GM18517 (cell line): ENCODE measurements around the gene RASGRF2.

Experiments
- ATAC-seq: cut with Tn5 transposase; IDR thresholded peaks from one replicate; pipeline ENCODE4 v1.9.1; 2021; ENCODE audit warnings: mild to moderate bottlenecking, moderate library complexity; ENCODE audit not compliant: unreplicated experiment

The RASGRF2 gene

DNA sequence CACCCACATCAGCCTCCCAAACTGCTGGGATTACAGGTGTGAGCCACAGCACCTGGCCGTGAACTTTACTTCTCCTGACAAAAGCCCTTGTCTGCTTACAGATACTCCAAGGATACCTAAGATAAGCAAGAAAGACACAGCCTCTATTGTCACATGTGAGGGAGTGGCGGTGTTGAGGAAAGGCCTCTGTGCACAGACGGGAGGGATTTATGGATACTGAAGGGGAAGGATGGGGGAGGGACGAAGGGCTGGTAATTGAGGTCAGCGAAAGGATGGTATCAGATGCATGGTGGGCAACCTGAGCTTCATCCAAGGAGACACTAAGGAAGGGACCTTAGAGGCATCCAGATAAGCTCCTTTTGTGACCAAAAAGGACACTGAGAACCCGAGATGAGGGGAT is 206.3 kb downstream of the RASGRF2 start:
- ATAC-seq, result no peak

DNA sequence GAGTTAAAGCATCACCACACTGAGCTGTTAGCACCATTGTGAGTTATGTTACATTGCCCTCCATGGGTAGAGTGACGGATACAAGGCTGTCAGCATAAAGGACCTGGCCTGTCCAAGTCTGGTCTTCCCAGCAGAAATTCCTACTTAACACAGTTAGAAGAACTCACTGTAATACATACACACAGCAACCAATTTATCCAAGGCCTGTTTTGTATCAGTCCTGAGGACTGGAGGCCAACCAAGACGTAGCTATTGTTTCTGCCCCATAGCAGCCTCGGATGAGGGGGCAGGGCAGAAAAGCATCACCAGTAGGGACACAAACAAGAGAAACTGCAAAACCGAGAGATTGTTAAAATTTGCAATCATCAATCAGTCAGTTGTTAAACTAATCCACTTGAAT is 206.9 kb downstream of the RASGRF2 start:
- no peak for ATAC-seq

DNA sequence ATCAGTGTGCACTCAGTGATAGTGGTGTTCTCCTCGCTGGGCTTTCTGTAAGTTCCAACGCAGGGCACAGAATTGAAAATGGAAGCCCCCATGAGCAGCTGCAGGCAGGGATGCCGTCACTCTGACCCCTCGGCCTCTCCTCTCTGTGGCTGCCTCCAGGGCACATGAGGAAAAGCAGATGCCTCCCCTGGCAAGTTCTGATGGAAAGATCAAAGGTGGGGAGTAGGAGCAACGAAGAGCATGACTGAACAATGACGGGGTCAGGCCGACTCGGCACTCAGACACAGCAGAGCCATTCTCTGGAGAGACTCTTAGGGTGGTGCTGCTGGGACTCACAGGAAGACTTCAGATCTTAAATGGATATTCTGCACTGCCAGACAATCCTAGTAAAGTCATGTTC is 207.4 kb downstream of the RASGRF2 start:
- no peak for ATAC-seq

GRCh38 chr5:81169924-81170323 is 209.8 kb downstream of the RASGRF2 start:
- ATAC-seq, result no peak

GRCh38 chr5:81171769-81172168 is 211.6 kb downstream of the RASGRF2 start:
- ATAC-seq, result no peak

- ATAC-seq, result no peak
These were observed 212.5 kb downstream of the RASGRF2 start for GRCh38 chr5:81172710-81173109.

DNA sequence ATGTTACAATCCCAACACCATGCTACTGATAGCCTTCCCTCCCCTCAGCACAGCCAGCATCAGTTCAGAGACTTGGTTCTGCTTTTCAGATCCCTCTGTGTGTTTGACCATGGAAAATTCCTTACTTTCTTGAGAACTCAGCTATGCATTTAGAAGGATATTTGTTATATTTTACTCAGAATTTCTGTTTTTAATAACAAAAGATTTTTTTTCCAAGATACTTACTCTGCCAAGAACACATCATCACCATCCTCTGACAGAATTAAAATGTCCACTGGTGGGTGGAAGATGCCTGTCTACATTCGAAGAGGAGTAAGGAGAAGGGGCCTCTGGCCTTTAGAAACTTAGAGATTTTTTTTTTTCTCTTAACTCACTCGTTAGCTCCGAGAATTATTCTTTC is 216.9 kb downstream of the RASGRF2 start:
- no peak for ATAC-seq

DNA sequence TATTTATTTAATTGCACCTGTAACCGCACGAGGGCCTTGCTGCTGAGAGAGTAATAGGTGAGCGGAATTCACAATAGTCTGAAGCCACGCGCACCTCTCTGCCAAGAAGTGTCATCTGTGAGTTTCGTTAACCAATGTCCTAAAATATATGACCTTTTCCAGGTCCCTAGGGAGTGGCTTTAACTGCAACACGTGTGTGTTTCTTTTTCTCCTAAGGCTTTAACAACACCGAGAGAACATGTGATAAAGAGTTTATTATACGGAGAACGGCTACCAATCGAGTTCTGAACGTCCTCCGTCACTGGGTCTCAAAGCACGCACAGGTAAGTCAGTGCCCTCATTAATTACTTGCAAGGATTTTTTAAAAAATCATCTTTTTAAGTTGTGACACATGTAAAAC is 219.8 kb downstream of the RASGRF2 start:
- no peak for ATAC-seq

DNA sequence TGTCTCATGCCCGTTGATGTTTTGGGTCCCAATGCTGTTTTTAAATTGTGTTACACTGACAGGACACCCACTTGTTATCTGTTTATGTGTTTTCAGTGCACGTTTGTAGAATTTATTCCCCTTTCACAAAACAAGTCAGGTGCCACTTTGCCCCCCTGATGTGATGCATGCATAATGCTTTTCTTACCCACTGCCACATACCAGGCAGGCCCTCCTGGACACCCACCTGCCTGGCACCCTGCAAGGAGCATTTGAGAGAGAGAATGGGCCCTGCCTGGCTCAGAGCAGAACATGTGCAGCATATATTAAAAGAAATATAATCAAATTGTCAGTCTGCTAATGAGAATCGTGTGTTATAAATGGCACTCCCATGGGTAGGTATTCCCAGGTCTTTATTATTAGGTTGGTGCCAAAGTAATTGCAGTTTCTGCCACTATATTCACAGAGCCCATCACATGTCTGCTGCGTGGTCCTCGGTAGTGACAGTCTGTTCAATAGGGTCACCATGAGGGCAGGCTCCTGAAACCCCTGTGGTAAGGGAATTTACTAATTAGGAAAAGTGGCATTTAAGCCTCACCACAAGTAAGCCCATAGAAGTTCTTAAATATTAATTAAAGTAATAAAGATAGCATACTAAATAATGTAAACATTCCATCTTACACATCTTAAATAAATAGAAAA is 220.8 kb downstream of the RASGRF2 start:
- ATAC-seq, result no peak

DNA sequence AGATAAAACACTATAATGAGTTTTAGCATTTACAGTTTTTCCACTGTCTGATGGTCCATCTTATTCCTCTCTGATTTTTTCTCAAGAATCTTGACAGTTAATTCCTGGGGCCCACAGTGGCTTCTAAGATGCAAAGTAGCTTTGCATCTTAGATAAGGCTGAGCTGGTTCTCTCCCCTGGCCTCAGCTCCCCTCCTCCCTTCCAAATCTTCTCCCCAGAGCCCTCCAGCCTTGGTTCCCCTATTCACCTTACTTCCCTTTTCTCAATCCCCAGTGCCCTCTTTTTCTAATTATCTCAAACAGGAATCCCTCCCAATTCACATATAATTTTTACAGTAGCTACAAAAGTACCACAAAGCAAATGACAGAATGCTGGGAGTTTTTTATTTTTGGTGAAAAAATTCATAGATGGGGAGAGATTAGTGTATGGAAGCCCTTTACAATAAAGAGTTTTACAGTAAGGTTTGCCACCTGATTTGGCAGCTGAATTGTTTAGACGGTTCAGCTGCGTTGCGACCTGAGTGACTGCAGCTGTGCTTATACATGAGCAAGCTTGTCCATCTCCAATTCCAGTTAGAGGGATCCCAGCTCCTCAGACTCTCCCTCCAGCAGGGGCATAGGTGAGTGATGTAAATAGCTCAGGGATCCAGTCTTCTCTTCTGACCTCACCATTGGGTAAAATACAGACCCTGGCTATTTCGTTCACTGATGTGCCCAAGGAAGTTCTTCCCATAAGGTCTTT is 221.6 kb downstream of the RASGRF2 start:
- ATAC-seq, result no peak

- ATAC-seq, result no peak
These were observed 222.5 kb downstream of the RASGRF2 start for GRCh38 chr5:81182396-81183390.

DNA sequence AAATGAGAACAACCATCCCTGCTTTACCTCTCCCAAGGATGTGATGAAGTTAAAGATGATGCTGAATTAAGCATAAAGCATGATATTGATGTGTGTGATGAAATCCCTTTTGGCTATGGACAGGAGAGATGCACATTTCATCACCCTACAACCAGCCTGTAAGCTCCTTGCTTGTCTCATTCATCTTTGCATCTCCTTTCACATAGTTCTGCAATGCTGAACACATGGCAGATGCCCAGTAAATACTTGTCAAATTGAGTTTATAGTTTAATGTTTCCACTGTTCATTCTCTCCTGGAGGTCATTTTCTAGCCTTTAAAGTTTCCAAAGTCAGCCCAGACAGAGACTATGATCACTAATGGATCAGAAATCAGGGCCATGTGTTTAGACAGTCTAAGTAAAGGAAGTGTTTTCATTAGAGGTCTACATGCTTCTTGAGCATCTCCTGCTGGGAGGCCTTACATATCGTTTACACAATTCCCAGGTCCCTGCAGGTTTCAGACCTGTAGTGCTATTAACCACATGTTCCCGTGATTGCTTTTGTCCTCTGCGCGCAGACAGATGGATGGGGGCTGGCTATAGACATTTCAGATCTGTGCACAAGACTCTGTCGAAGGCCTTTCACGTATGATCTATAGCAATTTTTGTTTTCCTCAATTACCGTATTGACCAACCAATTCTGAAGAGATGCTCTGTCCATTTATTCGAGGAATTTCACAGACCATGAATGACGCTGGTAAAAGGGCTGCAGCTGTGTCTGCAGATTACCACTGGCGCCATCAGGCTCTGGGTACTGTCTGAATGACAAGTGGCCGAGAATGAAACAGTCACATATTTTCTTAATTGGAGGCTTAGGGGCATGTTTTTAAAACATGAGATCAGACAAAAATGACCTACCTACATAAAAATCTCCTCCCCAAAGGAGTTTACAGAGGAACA is 223.9 kb downstream of the RASGRF2 start:
- no peak for ATAC-seq

DNA sequence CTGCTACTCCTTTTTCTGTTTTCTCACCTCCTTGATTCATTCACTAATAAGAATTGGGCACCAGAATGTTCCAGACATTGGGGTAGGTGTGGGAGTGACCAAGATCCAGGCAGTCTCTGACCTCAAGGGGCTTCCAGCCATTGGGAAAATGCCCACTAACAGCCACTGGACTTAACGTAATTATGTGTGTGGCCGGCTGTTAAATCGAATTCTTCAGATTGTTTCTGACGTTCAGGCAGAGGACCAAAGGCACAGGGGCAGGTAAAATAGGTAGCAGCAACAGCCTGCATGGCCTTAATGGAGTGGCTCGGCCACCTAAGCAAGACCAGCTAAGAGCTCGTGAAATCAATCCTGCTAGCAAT is 224.6 kb downstream of the RASGRF2 start:
- ATAC-seq, result no peak

DNA sequence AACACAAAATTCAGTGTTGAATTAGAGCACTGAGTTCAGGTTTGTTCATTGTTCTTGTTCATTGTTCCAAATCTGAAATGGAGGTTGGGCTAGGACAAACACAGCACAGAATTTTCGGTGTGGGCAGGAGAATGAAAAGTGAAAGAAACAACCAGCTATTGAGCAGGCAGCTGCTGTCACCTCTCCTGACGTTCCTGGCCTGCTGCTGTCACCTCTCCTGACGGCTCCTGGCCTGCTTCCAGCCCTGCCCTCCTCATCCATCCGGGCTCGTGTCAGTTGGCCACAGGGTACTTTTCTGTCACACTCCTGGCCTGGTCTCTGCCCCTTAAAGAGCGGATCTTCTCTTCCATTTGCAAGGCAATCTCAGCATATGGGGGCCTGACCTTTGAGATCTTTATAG is 227.7 kb downstream of the RASGRF2 start:
- ATAC-seq, result no peak

GRCh38 chr5:81188962-81189361 is 228.8 kb downstream of the RASGRF2 start:
- ATAC-seq, result no peak

DNA sequence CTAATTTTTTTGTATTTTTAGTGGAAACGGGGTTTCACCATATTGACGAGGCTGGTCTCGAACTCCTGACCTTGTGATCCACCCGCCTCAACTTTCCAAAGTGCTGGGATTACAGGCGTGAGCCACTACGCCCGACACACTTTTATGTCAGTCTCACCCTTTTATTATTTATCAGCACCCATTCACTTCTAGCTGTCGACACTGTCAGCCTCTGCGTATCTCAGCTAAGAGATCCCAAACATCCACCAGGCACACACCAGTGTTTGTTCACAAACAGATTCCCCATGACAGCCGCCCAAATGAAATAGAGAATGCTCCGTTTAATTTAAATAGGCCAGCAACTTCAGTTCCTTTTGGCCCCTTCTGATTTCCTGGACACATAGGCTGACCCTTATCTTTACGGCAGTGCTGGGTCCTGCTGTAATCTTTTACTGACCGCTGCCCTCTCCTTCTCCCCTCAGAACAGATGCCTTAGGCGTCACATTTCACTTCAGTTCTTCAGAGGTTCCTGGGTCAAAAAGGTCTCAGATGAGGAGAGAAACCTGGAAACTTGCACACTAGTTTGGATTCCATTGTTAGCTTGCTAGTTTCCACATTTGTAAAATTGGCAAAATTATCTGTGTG is 229.8 kb downstream of the RASGRF2 start:
- no peak for ATAC-seq

GRCh38 chr5:81191726-81192372 is 231.7 kb downstream of the RASGRF2 start:
- no peak for ATAC-seq

- no peak for ATAC-seq
These were observed 232.2 kb downstream of the RASGRF2 start for GRCh38 chr5:81192373-81192750.

DNA sequence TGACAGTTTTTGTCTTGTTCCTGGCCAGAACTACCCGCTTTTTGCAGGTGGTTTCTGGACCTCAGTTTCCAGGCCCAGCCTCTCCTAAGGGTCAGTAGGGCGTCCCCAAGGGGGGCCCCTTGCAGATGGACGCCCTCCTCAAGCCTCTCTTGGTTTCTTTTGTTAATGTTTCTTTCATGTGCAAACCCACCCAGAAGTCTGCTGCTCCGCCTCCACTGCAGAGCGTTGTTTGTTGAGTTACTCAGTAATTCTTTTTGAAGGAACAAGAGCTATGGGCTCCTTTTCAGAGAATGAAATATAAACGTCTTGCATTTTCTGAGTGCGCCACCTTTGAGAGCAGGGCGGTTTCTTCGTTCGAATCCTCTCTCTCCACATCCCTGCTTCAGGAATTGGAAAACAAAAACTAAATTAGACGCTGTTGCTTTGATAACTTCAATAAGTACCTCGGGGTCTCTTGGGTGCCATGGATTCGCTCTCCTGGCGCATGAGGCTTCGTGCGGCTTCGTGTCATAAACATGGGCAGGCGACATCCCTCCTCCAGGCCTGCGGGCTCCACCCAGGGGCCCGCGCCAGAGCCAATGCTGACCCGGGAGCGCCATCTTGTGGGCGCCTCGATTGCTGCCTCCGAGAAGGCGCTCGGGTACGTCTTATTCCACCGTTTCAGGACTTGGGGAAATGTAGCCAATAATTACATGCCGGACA is 234.6 kb downstream of the RASGRF2 start:
- no peak for ATAC-seq
